ENCODE measurements around the gene LIN9. TPM values are rescaled to one million over a fixed set of nuclear protein-coding genes. Genes with fewer than 3 reads are reported as not detected.
"Not testable (repeated sequence)": the region's sequence is repeated elsewhere in the genome, so short reads cannot be mapped to it uniquely, and the experiment has no call there.

The LIN9 gene
- total RNA-seq, 4 donors from 2014 or later, result 3.6 to 5.9 (median 4.4) TPM

DNA sequence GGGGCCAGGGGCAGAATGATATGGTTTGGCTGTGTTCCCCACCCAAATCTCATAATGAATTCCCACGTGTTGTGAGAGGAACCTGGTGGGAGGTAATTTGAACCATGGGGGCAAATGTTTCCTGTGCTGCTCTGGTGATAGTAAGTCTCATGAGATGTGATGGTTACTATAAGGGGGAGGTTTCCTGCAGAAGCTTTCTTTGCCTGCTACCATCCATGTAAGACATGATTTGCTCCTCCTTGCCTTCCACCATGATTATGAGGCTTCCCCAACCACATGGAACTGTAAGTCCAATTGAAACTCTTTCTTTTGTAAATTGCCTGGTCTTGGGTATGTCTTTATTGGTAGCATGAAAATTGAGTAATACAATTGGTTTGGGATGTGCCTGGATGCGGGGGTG is 33.7 kb upstream of the LIN9 start:
- Histone ChIP-seq H3K36me3 (no peaks in the 10 kb centered on the region), H3K27me3 (no peaks in the 10 kb centered on the region), H3K4me3 (no peak overlapping the region), H3K9me3 (no peaks in the 10 kb centered on the region), H3K27ac (no peak overlapping the region), H3K4me1 (no peaks in the 10 kb centered on the region)
- DNase-seq (ENCODE audit: low spot score in 2 of 2), result no peak
- WGBS, result 73% methylated on average over 2 of the region's 2 CpGs
- TF ChIP-seq, protein P1, sequence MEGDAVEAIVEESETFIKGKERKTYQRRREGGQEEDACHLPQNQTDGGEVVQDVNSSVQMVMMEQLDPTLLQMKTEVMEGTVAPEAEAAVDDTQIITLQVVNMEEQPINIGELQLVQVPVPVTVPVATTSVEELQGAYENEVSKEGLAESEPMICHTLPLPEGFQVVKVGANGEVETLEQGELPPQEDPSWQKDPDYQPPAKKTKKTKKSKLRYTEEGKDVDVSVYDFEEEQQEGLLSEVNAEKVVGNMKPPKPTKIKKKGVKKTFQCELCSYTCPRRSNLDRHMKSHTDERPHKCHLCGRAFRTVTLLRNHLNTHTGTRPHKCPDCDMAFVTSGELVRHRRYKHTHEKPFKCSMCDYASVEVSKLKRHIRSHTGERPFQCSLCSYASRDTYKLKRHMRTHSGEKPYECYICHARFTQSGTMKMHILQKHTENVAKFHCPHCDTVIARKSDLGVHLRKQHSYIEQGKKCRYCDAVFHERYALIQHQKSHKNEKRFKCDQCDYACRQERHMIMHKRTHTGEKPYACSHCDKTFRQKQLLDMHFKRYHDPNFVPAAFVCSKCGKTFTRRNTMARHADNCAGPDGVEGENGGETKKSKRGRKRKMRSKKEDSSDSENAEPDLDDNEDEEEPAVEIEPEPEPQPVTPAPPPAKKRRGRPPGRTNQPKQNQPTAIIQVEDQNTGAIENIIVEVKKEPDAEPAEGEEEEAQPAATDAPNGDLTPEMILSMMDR (IDR thresholded peaks at IDR 0.05), result no peak
- no peak for TF ChIP-seq EP300 (IDR thresholded peaks at IDR 0.05)
- TF ChIP-seq POLR2A (IDR thresholded peaks at IDR 0.05), result no peak
- TF ChIP-seq POLR2AphosphoS5 (IDR thresholded peaks at IDR 0.05), result no peak

DNA sequence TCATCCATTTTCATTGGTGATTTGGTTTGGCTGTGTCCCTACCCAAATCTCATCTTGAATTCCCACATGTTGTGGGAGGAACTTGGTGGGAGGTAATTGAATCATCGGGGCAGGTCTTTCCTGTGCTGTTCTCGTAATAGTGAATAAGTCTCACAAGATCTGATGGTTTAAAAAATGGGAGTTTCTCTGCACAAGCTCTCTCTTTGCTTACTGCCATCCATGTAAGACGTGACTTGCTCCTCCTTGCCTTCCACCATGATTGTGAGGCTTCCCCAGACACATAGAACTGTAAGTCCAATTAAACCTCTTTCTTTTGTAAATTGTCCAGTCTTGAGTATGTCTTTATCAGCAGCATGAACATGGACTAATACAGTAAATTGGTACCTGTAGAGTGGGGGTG is 31.1 kb upstream of the LIN9 start:
- not testable (repeated sequence) for H3K27me3 ChIP-seq; H3K27ac ChIP-seq; H3K4me1 ChIP-seq; DNase-seq (ENCODE audit: low spot score in 2 of 2); H3K36me3 ChIP-seq; H3K4me3 ChIP-seq; H3K9me3 ChIP-seq
- 88% methylated on average over 3 of the region's 3 CpGs for WGBS

DNA sequence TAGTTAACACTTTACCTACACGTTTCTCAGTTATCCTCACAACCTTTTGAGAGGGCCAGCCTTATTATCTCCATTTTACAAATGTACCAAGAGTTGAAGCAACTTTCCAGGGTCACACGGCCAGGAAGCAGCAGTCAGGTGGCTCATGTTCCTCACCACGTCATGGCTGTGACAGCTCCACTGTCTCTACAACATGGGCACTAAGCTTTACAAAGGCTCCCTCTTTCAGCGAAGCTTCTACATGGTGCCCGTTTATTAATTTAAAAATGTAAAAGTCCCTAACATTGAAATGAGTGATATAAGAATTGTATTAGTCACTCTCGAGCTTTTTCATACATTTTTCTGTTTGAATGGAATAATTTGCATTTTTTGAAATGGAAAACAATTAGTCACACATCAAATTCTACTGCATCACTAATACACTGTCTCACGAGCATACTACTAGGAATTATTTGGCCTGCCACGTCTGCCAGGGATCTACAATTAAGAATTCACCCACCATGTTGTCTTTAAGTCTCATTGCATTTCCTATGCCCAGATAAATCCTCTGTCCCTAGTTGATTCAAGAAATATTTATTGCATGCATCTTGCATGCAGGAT is 28.4 kb upstream of the LIN9 start:
- no peak for DNase-seq (ENCODE audit: low spot score in 2 of 2)
- WGBS, result 76% methylated on average over 8 of the region's 8 CpGs
- no peak overlapping the region for H3K27ac ChIP-seq
- TF ChIP-seq POLR2AphosphoS5 (IDR thresholded peaks at IDR 0.05) (no peak), POLR2A (IDR thresholded peaks at IDR 0.05) (no peak), EP300 (IDR thresholded peaks at IDR 0.05) (no peak)
- TF ChIP-seq, protein P1 (IDR thresholded peaks at IDR 0.05), result no peak
- H3K27me3 ChIP-seq, result no peaks in the 10 kb centered on the region
- no peaks in the 10 kb centered on the region for H3K36me3 ChIP-seq
- no peaks in the 10 kb centered on the region for H3K9me3 ChIP-seq
- H3K4me3 ChIP-seq, result no peak overlapping the region
- peaks cover 7% of the 10 kb centered on the region for H3K4me1 ChIP-seq

DNA sequence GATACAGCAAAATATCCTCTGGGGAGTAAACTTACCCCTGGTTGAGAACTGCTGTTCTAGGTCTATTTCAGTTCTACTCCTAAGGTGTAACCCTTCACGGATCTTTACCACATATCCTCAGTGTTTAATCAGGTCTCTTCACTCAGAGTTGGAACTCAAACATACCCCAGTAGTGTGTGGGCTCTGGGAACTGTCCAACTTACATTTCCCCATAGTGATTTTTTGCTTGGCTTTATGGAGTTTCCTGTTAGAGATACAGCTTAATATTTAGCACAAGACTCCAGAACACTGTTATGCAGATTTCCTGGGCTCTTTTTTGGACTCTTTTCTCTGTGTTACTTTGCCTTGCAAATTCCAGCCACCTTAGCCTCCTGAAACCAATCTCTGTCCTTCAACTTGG is 26.7 kb upstream of the LIN9 start:
- WGBS, result 72% methylated on average over 1 of the region's 1 CpG
- TF ChIP-seq POLR2AphosphoS5 (IDR thresholded peaks at IDR 0.05) (no peak), POLR2A (IDR thresholded peaks at IDR 0.05) (no peak), EP300 (IDR thresholded peaks at IDR 0.05) (no peak)
- TF ChIP-seq, protein P1 (IDR thresholded peaks at IDR 0.05), result no peak
- DNase-seq (ENCODE audit: low spot score in 2 of 2), result no peak
- no peak overlapping the region for H3K4me3 ChIP-seq
- no peak overlapping the region for H3K27ac ChIP-seq
- H3K27me3 ChIP-seq, result no peaks in the 10 kb centered on the region
- H3K4me1 ChIP-seq, result peaks cover 7% of the 10 kb centered on the region
- H3K36me3 ChIP-seq, result no peaks in the 10 kb centered on the region
- H3K9me3 ChIP-seq, result no peaks in the 10 kb centered on the region

DNA sequence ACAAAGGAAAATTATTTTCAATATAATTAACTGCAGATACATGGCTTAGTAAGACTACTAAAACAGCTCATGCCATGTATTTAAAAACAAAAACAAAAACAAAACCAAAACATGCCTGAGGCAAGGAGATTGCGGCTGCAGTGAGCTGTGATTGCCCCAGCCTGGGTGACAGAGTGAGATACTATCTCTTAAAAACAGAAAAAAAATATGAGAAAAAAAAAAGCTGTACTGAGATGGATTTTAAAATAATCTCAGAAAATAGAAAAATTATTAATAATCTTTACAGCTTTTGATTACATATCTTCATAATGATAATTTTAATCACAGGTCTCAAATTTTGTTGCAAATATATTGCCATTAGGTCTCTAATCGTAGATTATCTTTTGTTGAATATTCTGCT is 24.0 kb upstream of the LIN9 start:
- H3K27ac ChIP-seq, result no peak overlapping the region
- H3K9me3 ChIP-seq, result no peaks in the 10 kb centered on the region
- WGBS, result 38% methylated on average over 2 of the region's 2 CpGs
- no peaks in the 10 kb centered on the region for H3K27me3 ChIP-seq
- H3K4me1 ChIP-seq, result peaks cover 7% of the 10 kb centered on the region
- TF ChIP-seq POLR2A (IDR thresholded peaks at IDR 0.05), result no peak
- TF ChIP-seq, protein P1 (IDR thresholded peaks at IDR 0.05), result no peak
- no peak for TF ChIP-seq POLR2AphosphoS5 (IDR thresholded peaks at IDR 0.05)
- TF ChIP-seq EP300 (IDR thresholded peaks at IDR 0.05), result no peak
- DNase-seq (ENCODE audit: low spot score in 2 of 2), result no peak
- H3K4me3 ChIP-seq, result no peak overlapping the region
- H3K36me3 ChIP-seq, result no peaks in the 10 kb centered on the region

DNA sequence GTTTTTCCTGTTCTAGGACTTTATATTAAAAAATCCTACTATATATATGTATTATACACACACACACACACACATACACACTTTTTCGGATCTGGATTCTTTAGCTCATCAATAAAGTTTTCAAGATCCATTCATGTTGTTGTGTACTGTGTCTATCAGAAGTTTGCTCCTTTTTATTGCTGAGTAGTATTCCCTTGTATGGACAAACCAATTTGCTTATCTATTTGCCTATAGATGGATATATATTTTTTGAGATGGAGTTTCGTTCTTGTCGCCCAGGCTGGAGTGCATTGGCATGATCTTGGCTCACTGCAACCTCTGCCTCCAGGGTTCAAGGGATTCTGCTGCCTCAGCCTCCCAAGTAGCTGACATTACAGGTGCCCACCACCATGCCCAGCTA is 20.3 kb upstream of the LIN9 start:
- peaks cover 7% of the 10 kb centered on the region for H3K4me1 ChIP-seq
- H3K27ac ChIP-seq, result no peak overlapping the region
- H3K27me3 ChIP-seq, result no peaks in the 10 kb centered on the region
- DNase-seq (ENCODE audit: low spot score in 2 of 2), result no peak
- TF ChIP-seq POLR2A (IDR thresholded peaks at IDR 0.05) (no peak), POLR2AphosphoS5 (IDR thresholded peaks at IDR 0.05) (no peak), EP300 (IDR thresholded peaks at IDR 0.05) (no peak)
- TF ChIP-seq, protein P1 (IDR thresholded peaks at IDR 0.05), result no peak
- H3K9me3 ChIP-seq, result no peaks in the 10 kb centered on the region
- WGBS, result 95% methylated on average over 3 of the region's 3 CpGs
- no peaks in the 10 kb centered on the region for H3K36me3 ChIP-seq
- H3K4me3 ChIP-seq, result no peak overlapping the region

Measured in suprapubic skin (tissue), 4 donors.